Upper lobe of left lung (tissue), 6 donors: ENCODE data around the gene SGO2. TPM values are rescaled to one million over a fixed set of nuclear protein-coding genes. Genes with fewer than 3 reads are reported as not detected.

ENCODE experiments used
- ATAC-seq, 2 donors: fragments of 200-7000 bp; cut with Tn5 transposase; one replicate each; pipeline ENCODE4 v1.9.1; 2022; ENCODE audit warnings: mild to moderate bottlenecking in 2 of 2, moderate library complexity in 2 of 2; ENCODE audit not compliant: low FRiP score in 2 of 2
- DNase-seq, 2 donors: peaks; one replicate each; pipeline ENCODE4 v3.0.0-alpha.2; 2019 to 2020
- H3K27ac ChIP-seq, 4 donors: fragments of 200-600 bp; sonication (generic); one replicate each; pipeline ENCODE4 v1.5.1; 2016 to 2019
- H3K27me3 ChIP-seq, 4 donors: fragments of 200-600 bp; sonication (generic); one replicate each; pipeline ENCODE4 v1.5.1; 2017 to 2019
- H3K36me3 ChIP-seq, 4 donors: fragments of 200-600 bp; sonication (generic); one replicate each; pipeline ENCODE4 v1.5.1; 2016 to 2019
- H3K4me1 ChIP-seq, 4 donors: fragments of 200-600 bp; sonication (generic); one replicate each; pipeline ENCODE4 v1.5.1; 2018 to 2019
- H3K4me3 ChIP-seq, 4 donors: fragments of 200-600 bp; sonication (generic); one replicate each; pipeline ENCODE4 v1.5.1; 2017 to 2019; ENCODE audit warnings: mild to moderate bottlenecking in 2 of 4, moderate library complexity in 1 of 4
- H3K9me3 ChIP-seq, 4 donors: fragments of 200-600 bp; sonication (generic); one replicate each; pipeline ENCODE4 v1.5.1; 2018 to 2019
- CTCF ChIP-seq, 6 experiments: fragments of 450-650 bp in 4 of 6; fragments of 200-600 bp in 2 of 6; sonication (generic) in 2 of 6; IDR thresholded peaks; one replicate each; pipeline ENCODE4 v1.5.1; 2016 to 2019; ENCODE audit warnings: antibody characterized with exemption in 6 of 6
- EP300 ChIP-seq, 4 donors: sonication (generic); formaldehyde crosslinking; IDR thresholded peaks; one replicate each; pipeline ENCODE4 v1.5.1; 2017; ENCODE audit warnings: antibody characterized with exemption in 4 of 4, control low read depth in 2 of 4
- POLR2A ChIP-seq, 4 donors: fragments of 450-650 bp; IDR thresholded peaks; one replicate each; pipeline ENCODE4 v1.5.1; 2016 to 2017; ENCODE audit warnings: antibody characterized with exemption in 4 of 4, mild to moderate bottlenecking in 2 of 4
- POLR2AphosphoS5 ChIP-seq, 2 donors: sonication (generic); formaldehyde crosslinking; IDR thresholded peaks; one replicate each; pipeline ENCODE4 v1.5.1; 2017; ENCODE audit warnings: antibody characterized with exemption in 2 of 2
- WGBS, 2 donors: methylation state at CpG; one replicate each; pipeline ENCODE4 v1.1.5; 2017 to 2018; 5-methylcytosine and 5-hydroxymethylcytosine counted together
- total RNA-seq, 6 donors: library from RNA; depleted of rRNA in 4 of 6; stranded (reverse); fragments of >200 nt in 4 of 6; gene quantifications; one replicate each; pipeline versions ENCODE4 v1.1.0 to v1.2.1, GENCODE V29; 2016 to 2021
- donor health status: DM: no; HTN: no; CAD: no; lungs with moderate emphysema.
- donor health status: DM: no; HTN: yes; CAD: no; lungs with severe emphysema.

Gene SGO2
- total RNA-seq, 6 donors from 2014 or later: 0.55 to 8.3 (median 2.8) TPM

- ATAC-seq (no peak), DNase-seq (no peak)
- Histone ChIP-seq H3K4me3 (no peak overlapping the region), H3K27ac (no peak overlapping the region), H3K27me3 (no peaks in the 10 kb centered on the region), H3K36me3 (no peaks in the 10 kb centered on the region), H3K4me1 (peaks cover 6 to 15% (median 10%) of the 10 kb centered on the region in 4 donors), H3K9me3 (no peaks in the 10 kb centered on the region)
- 80 to 91% methylated on average over 3 of the region's 3 CpGs for WGBS, 2 donors
- TF ChIP-seq POLR2A (IDR thresholded peaks at IDR 0.05) (no peak), POLR2AphosphoS5 (IDR thresholded peaks at IDR 0.05) (no peak), CTCF (IDR thresholded peaks at IDR 0.05) (no peak), EP300 (IDR thresholded peaks at IDR 0.05) (no peak)
Observed at GRCh38 chr2:200523158-200523557, 2.8 kb upstream of the SGO2 start.

- Histone ChIP-seq H3K27ac (no peak overlapping the region), H3K27me3 (no peaks in the 10 kb centered on the region), H3K36me3 (no peaks in the 10 kb centered on the region), H3K9me3 (no peaks in the 10 kb centered on the region), H3K4me1 (peaks cover 6 to 15% (median 10%) of the 10 kb centered on the region in 4 donors), H3K4me3 (no peak overlapping the region)
- DNase-seq (no peak), ATAC-seq (no peak)
- 80 to 88% methylated on average over 2 of the region's 2 CpGs for WGBS, 2 donors
- no peak for TF ChIP-seq EP300 (IDR thresholded peaks at IDR 0.05)
- no peak for TF ChIP-seq POLR2AphosphoS5 (IDR thresholded peaks at IDR 0.05)
- TF ChIP-seq POLR2A (IDR thresholded peaks at IDR 0.05): no peak
- TF ChIP-seq CTCF (IDR thresholded peaks at IDR 0.05): no peak
Observed at GRCh38 chr2:200523604-200524003, 2.4 kb upstream of the SGO2 start.

- peaks cover 6 to 15% (median 10%) of the 10 kb centered on the region in 4 donors for H3K4me1 ChIP-seq
- DNase-seq: no peak
Observed at GRCh38 chr2:200525066-200525465, 941 bp upstream of the SGO2 start.

GRCh38 chr2:200525551-200525881 lies 491 bp upstream of the SGO2 start:
- TF ChIP-seq POLR2A (IDR thresholded peaks at IDR 0.05): no peak
- no peak for TF ChIP-seq POLR2AphosphoS5 (IDR thresholded peaks at IDR 0.05)
- TF ChIP-seq EP300 (IDR thresholded peaks at IDR 0.05): no peak
- no peak for TF ChIP-seq CTCF (IDR thresholded peaks at IDR 0.05)

More at GRCh38 chr2:200525066-200525465, 941 bp upstream of the SGO2 start:
- Histone ChIP-seq H3K9me3 (no peaks in the 10 kb centered on the region), H3K4me3 (peak overlapping the region in 1 of 4 donors; percentile 71), H3K36me3 (no peaks in the 10 kb centered on the region), H3K27ac (no peak overlapping the region), H3K27me3 (no peaks in the 10 kb centered on the region)
- 84 to 96% methylated on average over 2 of the region's 2 CpGs for WGBS, 2 donors
- no peak for ATAC-seq
- TF ChIP-seq POLR2A (IDR thresholded peaks at IDR 0.05) (no peak), POLR2AphosphoS5 (IDR thresholded peaks at IDR 0.05) (no peak), EP300 (IDR thresholded peaks at IDR 0.05) (no peak), CTCF (IDR thresholded peaks at IDR 0.05) (no peak)

GRCh38 chr2:200528228-200528627 lies 2.2 kb downstream of the SGO2 start:
- no peaks in the 10 kb centered on the region for H3K9me3 ChIP-seq
- H3K27ac ChIP-seq: no peak overlapping the region
- TF ChIP-seq EP300 (IDR thresholded peaks at IDR 0.05) (no peak), CTCF (IDR thresholded peaks at IDR 0.05) (no peak), POLR2A (IDR thresholded peaks at IDR 0.05) (no peak), POLR2AphosphoS5 (IDR thresholded peaks at IDR 0.05) (no peak)
- peaks cover 6 to 15% (median 10%) of the 10 kb centered on the region in 4 donors for H3K4me1 ChIP-seq
- DNase-seq (no peak), ATAC-seq (no peak)
- H3K36me3 ChIP-seq: no peaks in the 10 kb centered on the region
- WGBS, 2 donors: 89 to 92% methylated on average over 2 to 3 of the region's 3 CpGs
- H3K27me3 ChIP-seq: no peaks in the 10 kb centered on the region
- no peak overlapping the region for H3K4me3 ChIP-seq

More at GRCh38 chr2:200525551-200525881, 491 bp upstream of the SGO2 start:
- WGBS, 2 donors: 23 to 30% methylated on average over 7 of the region's 7 CpGs
- no peaks in the 10 kb centered on the region for H3K9me3 ChIP-seq
- DNase-seq: no peak
- H3K27ac ChIP-seq: peak overlapping the region in 2 of 4 donors; percentile 59 to 78
- no peaks in the 10 kb centered on the region for H3K27me3 ChIP-seq
- peaks cover 6 to 15% (median 10%) of the 10 kb centered on the region in 4 donors for H3K4me1 ChIP-seq
- no peak for ATAC-seq
- H3K36me3 ChIP-seq: no peaks in the 10 kb centered on the region
- peak overlapping the region; percentile 22 to 74 (median 71) for H3K4me3 ChIP-seq
